T1000 (cell line): ENCODE measurements around the gene SPDYA.

ENCODE experiments used
- DNase-seq: peaks from one replicate; lab custom pipeline; 2025; ENCODE audit warnings: mixed read lengths; lab: John Stamatoyannopoulos, UW

The SPDYA gene

DNA sequence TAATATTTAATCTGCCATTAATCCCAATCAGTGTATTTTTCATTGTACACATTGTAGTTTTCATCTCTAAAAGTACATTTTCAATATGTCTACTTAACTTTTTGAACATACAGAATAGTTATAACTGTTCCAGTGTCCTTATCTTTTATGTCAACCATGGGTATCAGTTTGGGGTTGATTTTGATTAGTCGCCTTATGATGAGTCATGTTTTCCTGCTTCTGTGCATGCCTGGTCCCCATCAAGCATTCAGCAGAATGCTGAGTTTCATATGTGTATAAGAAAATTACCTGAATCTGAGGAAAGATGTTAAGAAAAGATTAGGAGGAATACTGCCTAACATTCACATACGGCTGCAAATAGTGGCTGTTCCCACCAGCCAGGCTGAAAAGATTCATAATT lies 17.7 kb downstream of the SPDYA start:
- DNase-seq: no peak

DNA sequence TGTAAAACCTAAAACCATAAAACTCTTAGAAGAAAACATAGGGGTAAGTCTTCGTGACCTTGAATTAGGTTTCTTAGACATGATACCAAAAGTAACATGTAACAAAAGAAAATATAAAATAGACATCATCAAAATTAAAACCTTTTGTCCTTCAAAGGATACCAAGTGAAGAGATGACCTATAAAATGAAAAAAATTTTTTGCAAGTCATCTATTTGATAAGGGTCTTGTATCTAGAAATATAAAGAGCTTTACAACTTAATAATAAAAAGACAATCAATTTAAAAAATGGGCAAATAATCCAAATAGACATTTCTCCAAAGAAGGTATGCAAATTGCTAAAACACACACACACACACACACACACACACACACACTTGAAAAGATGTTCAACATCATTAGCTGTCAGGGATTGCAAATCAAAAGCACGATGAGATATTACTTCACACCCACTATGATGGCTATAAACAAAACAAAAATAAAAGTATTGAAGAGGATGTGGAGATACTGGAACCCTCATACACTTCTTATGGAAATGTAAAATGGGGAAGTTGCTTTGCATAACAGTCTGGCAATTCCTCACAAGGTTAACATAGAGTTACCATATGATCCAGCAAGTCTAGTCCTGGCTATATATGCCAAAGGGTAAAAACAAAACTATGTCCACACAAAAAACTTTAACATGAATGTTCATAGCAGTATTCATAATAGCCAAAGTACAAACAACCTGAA lies 23.3 kb downstream of the SPDYA start:
- DNase-seq: no peak

DNA sequence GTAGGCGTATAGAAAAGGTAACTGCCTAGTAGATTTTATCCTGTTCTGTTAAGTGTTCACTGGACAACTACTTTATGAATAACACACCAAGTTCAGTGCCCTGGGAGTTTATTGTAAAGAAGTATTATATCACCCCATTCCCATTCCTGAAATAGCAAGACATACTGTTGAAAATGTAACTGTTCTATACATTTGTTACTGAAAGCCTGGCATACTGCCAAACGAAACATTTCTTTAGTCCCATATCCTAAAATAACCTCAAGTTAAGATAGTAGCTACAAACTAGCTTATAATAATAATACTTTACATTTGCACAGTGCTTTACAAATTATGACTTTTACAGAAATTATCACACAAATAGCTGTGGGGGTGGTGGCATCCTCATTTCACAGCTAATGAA lies 25.1 kb downstream of the SPDYA start:
- no peak for DNase-seq

DNA sequence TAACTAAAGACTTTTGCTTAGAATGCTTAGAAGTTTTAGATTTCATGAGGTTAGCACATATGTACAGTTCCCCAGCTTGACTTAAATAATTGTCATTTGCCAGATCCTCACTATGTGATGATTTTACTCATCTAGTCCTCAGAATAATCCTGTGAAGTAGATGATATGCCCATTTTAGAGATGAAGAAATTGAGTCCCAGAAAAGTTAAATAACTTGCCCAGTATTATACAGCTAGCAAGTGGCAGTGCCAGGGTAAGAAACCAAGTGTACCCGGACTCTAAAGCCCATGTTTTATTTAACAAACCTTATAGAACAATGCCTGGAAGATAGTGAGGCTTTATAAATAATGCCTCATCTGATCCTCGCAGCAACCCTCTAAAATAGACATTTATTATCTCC lies 28.3 kb downstream of the SPDYA start:
- DNase-seq: no peak

DNA sequence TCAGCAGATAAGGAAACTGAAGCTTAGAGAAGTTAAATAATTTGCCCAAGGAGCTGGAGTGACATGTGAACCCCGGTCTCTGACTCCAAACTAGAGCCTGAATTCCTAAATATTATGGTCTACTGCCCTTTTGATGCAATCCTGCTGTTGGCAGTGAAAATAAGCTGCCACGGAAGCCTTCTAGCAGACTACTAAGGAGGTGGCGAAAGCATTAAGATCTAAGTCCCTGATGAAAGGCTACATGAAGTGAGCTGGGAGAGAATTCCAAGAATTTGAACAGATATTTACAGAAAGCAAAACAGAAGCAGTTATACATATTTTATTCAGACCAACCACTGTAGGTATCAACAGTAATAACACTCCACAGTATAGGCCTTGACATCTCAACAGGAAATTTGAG lies 31.4 kb downstream of the SPDYA start:
- DNase-seq: no peak

DNA sequence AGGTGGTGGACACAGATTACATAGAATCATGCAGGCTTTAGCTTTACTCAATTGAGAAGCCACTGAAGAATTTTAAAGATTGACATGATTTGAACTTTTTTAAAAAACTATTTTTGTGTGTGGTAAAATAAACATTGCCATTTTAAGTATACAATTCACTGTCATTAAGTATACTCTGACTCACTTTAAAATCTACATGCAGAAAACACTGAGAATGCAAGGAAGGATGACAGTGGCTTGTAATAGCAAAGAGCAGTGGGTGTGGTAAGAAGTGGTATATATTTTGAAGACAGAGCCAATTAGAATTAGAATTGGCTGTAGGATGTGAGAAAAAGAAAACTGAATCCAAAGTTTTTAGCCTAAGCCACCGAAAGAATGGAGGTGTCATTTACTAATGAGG lies 44.6 kb downstream of the SPDYA start:
- no peak for DNase-seq

DNA sequence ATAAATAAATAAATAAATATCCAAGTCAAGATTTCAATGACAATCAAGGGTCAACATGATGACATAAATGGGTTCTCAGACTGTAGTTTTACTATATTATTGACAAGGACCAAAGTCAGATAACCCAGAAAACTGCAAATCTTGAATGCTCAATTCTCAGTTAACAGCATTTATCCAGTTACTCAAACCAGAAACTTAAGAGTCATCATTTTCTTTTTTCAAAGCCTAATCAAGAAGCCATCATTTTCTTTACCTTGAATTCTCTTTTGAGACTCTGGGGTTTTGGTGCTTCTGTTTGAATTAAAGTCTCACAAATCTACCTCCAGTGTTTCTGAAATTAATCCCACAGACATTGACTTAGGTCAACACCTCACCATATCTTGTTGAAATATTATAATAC lies 45.3 kb downstream of the SPDYA start:
- no peak for DNase-seq

DNA sequence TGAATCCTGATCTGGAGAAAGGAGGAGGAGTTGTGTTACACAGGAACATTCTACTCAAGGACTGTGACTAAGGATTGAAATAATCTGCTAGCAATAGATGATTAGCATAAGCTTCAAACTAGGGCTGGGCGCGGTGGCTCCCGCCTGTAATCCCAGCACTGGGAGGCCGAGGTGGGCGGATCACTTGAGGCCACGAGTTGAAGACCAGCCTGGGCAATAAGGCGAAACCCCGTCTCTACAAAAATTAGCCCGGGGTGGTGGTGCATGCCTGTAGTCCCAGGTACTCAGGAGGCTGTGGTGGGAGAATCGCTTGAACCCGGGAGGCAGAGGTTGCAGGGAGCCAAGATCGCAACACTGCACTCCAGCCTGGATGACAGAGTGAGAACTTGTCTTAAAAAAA lies 58.0 kb downstream of the SPDYA start:
- no peak for DNase-seq

DNA sequence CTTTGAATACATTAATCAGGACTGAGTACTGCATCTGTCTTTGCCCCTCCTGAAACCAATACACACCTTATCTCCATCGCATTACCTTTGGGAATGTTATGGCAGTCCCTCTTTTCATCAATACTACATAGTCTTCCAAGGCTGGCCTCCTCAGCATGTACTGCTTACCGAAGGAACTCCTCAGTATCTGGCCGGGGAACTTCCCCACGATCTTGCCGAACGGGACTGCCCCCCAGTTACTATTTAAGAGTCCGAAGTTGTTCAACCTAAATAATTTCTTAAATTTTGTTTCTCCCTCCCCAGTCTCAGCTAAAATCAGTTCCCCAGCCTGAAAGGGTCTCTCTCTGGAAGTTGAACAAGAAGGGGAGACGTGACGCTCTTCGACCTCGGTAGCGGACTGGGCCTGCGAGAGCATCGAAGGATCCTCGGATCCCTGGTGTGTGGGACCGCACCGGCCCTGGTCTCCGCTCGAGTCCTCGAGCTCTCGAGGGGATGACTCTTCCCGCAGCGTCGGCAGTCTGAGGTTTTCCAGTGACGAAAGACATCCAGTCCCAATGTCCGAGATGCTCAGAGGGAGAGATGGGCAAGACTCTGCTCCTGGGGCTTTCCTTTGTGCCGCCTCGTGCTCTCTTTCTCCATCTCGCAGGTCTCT lies 59.0 kb downstream of the SPDYA start:
- DNase-seq: no peak

DNA sequence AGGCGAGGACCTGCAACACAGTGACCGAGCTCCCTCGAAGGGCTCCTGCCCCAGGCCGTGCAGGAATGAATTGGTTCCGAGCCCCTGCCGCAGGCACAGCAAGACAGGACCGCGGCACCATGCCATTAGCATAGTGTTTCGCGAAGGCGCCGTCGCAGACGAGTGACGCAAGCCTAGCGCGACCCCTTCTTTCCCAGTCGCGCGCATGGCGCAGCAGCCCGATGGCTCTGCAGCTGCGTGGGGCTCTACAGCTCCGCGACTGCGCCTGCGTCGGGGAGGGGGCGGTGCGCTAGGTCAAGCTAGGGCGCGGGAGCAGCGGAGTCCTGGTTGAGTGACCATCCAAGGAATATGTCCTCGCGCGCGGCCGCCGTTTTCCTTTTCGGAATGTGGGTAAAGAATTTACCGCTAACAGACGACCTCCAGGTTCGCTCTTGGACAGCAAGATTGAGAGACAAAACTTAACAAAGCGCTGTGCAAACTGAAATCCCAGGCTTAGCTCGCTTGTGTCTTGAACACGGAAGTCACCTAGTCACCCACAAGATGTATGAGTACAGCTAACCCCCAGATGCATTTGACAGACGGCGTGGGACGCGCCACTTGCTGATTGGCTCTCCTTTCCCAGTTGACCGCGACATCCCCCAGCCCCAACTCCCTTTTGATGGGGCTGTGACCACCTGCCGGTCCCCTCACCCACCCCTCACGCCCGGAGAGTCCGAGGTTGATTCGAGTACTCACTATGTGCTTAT lies 59.7 kb downstream of the SPDYA start, which contains the start of gene TRMT61B:
Gene TRMT61B (minus strand): TSS at position 164 of the 746 bp plus-strand sequence. CDS start 32 bp downstream, at position 132.
- DNase-seq: peak; percentile 89

DNA sequence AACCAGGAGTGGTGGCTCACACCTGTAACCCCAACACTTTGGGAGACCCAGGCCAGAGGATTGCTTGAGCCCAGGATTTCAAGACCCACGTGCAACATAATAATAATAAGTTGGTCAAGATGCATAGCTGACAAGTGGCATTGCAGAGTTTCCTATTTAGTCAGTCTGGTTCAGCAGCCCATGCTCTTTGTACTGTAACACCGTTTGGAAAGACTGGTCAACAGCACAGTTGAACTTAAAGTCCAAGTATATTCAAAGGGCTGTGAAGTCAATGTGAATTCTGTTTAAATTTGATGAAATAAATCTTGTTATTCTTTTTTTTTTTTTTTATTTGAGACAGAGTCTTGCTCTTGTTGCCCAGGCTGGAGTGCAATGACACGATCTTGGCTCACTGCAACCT lies 61.0 kb downstream of the SPDYA start:
- no peak for DNase-seq

DNA sequence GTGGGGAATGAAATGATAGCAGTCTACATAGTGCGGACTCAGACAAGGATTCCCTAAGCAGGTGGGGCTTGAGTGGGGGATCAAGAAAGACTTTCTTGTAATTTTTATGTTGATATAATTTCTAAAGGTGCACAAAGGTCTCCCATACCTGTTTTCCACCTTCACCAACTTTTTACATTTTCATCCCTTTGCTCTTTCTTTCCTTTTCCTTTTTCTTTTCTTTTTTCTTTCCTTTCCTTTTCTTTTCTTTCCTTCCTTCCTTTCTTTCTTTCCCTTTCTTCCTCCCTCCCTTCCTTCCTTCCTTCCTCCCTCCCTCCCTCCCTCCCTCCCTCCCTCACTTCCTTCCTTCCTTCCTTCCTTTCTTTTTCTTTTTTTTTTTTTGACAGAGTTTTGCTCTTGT lies 69.6 kb downstream of the SPDYA start:
- no peak for DNase-seq

DNA sequence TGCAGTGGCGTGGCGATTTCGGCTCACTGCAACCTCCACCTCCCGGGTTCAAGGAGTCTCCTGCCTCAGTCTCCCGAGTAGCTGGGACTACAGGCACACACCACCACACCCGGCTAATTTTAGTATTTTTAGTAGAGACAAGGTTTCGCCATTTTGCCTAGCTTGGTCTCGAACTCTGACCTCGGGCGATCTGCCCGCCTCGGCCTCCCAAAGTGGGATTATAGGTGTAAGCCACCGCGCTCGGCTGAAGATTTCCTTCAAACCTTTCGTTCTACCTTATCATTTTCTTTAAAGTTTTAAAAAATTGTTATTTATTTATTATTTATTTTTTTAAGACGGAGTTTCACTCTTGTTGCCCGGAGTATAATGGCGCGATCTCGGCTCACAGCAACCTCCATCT lies 82.9 kb downstream of the SPDYA start:
- DNase-seq: no peak

DNA sequence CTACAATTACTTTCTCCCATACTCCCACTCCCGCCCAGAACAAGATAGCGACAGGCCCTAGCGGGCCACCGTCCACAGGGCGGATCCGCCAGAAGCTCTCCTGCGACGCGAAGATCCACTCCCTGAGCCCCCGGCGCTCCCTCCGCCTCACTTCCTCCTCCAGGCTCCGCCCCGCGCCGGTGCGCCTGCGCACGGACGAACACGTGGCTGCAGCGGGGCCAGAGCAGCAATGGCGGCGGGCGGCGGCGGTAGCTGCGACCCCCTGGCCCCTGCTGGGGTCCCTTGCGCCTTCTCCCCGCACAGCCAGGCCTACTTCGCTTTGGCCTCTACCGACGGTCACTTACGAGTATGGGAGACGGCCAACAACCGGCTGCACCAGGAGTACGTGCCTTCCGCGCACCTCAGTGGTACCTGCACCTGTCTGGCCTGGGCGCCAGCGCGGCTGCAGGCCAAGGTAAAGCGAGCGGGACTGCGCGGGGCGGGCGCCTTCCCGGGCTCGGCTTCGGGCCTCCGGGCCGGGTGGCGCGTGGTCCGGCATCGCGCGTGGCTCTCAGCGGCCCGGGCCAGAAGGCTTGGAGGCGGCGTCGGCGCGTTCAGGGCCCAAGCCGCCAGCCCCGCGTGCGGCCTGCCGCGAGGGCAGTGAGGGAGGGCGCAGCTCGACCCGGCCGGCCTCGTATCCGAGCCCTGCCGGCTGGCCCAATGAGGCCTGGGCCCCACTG lies 84.0 kb downstream of the SPDYA start, which contains the start of gene WDR43:
Gene WDR43 (plus strand): TSS at position 198 of the 719 bp plus-strand sequence. CDS start 32 bp downstream, at position 230.
- DNase-seq: peak; percentile 96

DNA sequence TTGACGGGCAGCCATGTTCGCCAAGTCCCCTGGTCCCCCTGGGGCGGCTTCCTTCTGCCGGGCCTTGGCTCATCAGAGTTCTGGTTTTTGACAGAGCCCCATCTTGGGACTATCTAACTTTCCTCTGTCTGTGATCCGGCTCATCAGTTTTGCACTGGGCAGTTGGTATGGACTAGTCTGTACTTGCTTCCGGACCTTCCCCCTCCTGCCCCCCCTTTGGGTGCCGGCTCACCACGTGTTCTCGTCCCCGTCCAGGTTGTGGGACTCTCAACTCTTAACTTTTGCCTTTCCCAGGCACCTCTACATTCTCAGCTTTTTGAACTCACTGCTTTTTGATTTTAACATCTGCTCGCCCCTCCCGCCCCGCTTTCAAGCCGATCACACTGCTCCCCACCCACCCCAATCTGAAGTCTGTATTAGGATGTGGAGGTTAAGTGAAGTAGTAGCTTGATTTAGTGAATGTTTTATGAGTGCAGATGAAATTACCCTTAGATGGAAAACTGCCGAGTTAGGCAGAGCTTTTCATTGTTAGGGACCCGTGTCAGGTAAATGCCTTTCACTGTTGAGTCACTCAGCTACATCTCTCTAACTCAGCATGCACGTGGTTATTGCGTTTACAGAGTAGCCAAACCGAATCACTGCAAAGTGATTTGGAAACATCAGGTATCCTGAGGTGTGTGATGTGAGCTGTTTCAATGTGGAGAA lies 84.7 kb downstream of the SPDYA start:
- DNase-seq: no peak

DNA sequence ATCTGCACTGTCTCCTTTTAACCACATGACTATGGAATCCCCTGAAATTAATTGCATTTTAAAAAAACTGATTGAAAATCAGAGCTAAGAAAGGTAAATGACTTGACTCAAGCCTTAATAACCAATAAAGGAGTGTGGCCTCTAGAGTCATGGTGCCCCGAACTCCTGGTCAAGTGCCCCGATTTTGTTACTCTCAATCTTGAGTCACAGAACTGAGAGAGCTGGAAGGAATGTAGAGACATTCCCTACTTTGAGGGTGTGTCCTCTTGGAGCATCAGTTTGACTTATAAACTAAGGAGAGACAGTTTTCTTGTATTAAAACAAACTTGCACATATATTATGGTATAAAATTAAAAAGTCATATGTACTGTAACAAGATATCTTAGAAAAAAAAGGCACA lies 86.3 kb downstream of the SPDYA start:
- DNase-seq: no peak

DNA sequence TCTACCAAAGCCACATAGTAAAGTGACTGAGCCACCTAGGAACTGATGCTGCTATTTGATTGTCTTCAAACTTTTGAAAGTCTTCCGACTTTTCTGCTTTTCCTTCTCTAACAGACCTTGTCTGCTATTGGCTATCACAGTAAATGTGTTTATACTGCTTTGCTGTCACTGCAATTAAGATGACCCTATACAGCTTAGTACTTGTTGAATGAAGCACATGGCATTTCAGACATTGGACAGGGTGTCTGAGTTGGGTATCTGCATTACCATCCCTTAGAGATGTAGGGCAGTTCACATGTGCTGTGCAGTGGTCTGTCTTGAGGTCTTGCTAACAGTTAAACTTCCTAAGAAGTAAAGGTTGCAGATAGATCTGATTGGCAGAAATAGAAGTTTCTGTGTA lies 87.4 kb downstream of the SPDYA start:
- DNase-seq: no peak
